Caki2 (cell line): ENCODE data around the gene NRAS. TPM values are rescaled to one million over a fixed set of nuclear protein-coding genes. Genes with fewer than 3 reads are reported as not detected.
"Not testable (repeated sequence)": the region's sequence is repeated elsewhere in the genome, so short reads cannot be mapped to it uniquely, and the experiment has no call there.

Source experiments
- DNase-seq: peaks from one replicate; pipeline ENCODE4 v3.0.0-alpha.2; 2015; ENCODE audit warnings: low read depth
- in situ Hi-C: cut with HindIII; loops from 2 replicates; pipeline ENCODE4 v1.10.0; 2016; ENCODE audit warnings: low sequenced_read_pairs, low pct_unique_long_range_greater_than_20kb, mixed read lengths
- total RNA-seq: library from RNA; depleted of rRNA; stranded (reverse); fragments of >200 nt; shearing (Covaris generic); gene quantifications from 2 replicates; pipeline ENCODE4 v1.2.3, GENCODE V29; 2014; ENCODE audit warnings: low replicate concordance; rRNA removed

The NRAS gene
- 55.8 and 56.0 TPM in 2 replicates for total RNA-seq

DNA sequence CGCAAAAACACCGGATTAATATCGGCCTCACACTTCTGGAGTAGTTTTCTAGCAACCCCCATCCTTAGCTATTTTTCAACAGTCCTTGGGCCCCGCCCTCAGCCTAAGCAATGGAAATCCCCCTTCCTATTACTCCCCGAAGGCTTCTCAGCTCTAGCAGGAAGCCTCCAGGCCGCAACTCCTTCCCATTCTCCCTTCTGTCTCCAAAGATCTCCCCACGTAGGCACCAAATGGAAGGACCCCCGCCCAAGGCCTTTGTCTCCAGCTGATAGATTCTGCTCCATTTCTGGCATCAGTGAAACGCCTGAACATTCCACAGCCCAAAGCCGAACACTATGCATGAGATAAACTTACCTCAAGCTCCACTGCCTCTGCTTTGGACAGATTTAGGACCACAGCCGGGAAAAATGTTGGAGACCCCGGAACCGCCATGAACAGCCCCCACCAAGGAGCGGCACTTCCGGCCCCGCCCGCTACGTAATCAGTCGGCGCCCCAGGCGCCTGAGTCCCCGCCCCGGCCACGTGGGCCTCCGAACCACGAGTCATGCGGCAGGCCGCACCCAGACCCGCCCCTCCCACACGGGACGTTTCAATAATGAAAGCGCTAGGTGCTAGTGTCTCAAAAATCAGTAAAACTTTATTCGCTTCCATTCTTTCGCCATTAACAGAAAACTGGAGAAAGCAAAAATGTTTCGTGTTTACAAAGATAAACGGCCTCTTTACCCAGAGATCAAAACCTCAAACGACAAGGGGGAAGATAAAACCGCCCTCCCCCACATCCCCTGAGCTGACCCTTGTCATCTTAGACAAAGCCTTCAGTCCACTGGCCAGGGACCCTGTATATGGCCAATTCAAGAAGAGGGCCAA, at the start of gene NRAS:
Gene NRAS (minus strand): TSS at position 468 of the 867 bp plus-strand sequence. CDS start 611 bp downstream, outside the sequence.
- in situ Hi-C loops: no loop called here
- peak; percentile 76 for DNase-seq

DNA sequence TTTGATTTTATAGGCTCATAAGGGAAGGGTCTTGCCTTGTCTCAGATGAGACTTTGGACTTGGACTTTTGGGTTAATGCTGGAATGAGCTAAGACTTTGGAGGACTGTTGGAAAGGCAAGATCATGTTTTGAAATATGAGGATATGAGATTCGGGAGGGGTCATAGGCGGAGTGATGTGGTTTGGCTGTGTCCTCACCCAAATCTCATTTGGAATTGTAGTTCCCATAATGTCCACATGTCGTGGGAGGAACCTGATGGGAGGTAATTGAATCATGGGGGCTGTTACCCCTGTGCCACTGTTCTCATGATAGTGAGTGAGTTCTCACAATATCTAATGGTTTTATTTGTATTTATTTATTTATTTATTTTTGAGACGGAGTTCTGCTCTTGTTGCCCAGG, 48.1 kb upstream of the NRAS start:
- in situ Hi-C loops: no loop called here
- DNase-seq: no peak

DNA sequence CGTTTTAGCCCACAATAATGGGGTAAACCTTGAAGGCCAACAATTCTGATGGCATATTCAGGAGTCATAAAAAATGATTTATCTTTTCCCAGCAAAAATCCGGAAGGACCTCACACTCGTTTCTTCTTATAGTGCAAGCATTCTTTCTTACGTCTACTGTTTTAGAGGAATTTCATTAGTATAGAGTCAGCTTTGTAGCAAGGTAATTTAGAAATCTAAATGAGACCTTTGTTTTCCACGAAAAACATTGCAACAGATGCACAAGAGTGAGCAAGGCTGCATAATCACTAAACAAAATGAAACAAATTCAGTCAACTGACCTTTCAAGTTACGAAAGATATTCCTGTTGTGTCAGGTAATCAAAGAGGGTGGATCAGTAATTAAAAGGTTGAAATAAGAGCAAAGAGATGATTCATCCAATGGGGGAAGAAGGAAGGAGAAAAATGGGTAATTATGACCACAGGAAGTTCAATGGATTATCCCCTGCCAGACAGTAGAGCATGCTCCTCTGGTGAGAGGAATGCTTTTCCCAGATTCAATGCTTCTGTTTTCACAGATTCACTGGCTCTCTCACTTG, 41.8 kb upstream of the NRAS start:
- in situ Hi-C loops: no loop called here
- DNase-seq: no peak

DNA sequence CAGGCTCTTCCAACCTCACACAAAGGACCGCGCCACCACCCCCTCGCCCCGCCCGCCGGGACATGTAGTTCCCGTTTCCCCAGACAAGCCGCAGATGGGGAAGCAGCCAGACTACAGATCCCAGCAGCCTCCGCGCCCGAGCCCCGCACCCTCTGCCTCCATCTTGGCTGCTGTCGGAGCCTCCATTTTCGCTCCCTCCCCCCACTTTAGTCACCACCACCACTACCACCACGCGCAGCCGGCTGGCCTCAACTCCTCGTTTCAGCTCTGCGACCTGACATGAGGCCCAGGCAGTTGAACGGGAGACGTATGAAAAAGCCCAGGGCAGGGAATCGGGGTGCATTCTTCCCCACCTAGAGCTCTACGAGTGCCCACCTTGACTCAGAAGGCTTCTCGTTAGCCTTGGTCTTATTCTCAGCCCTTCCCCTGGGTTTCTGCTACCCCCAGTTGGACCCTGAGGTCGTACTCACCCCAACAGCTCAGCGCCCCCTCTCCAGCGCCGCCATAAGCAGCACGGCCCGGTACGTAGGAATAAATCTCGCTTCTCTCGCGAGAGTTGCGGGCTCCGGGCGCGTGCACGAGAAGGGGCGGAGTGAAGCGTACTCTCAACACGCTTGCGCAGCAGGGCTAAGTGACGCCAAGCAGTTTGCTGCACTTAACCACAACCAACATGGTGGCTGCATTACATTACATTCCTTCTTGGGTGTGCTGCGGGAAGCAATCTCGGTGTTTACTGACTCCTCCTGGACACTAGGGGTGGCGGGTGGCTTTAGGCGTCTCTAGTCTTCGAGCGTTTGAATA, 41.1 kb upstream of the NRAS start, which contains the start of gene CSDE1:
Gene CSDE1 (minus strand): TSS at position 530 of the 801 bp plus-strand sequence. CDS start 18,094 bp downstream, outside the sequence.
- in situ Hi-C loops: no loop called here
- DNase-seq: peak; percentile 90

DNA sequence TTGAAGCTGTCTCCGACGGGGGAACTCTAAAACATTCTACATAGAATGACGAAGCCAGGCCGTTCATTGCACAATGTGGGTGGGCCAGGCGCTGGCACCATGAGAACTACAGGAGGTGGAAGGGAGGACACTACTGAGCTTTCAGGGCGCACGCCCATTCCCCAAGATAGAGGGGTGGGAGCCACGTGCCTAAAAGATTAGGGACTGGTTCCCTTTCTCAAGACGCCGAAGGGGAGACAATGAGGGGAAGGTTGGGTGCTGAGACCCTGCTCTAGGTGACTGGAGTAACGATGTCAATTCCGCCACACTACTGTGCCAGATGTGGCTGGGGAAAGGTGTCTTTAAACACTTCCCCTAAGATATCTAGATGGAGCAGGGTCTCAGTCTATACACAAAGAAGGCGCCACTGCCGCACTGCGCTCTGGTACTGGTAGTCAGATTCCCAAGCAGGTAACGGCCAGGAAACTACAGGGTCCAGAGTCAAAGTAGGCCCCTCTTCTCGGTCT, 40.4 kb upstream of the NRAS start:
- DNase-seq: no peak
- in situ Hi-C loops: no loop called here

DNA sequence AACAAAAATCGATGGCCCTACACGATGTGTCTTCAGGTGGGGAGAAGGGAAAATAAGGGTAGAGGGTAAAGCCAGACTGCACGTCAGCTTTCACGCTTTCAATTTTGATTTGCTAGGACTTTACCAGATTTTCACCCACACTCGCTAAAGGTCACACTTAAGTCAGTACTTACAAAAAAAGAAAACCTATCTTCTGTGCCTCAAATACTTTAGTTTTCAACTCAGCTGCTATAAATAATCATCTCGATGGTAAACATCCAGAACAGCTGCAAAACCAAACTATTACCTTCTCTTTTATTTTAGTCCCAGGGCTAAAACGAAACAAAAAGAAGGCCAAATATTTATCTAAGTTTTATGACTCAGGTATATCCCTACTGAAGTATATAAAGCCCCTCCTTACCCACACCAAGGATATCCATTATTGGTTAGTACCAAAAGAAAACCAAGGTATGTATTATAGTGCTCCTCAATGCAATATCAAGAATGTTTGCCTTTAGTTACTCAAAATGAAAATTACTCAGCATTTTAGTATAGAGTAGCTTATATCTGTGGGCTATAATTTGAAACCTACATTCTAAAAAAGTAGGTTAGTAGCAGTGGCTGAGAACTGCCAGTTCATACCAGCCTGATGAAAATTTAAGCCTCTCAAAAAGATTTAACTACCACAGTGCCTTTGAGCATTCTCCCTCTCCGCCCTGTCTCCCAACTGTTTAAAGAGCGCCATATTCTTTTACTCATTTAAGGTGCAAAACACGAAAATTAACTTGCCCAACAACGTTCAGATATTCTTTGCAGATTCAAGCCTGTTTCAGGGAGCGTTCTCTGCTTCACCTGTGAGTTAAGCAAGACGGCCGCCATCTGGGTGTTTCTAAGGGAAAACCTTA, 39.7 kb upstream of the NRAS start:
- no peak for DNase-seq
- in situ Hi-C loops: no loop called here

DNA sequence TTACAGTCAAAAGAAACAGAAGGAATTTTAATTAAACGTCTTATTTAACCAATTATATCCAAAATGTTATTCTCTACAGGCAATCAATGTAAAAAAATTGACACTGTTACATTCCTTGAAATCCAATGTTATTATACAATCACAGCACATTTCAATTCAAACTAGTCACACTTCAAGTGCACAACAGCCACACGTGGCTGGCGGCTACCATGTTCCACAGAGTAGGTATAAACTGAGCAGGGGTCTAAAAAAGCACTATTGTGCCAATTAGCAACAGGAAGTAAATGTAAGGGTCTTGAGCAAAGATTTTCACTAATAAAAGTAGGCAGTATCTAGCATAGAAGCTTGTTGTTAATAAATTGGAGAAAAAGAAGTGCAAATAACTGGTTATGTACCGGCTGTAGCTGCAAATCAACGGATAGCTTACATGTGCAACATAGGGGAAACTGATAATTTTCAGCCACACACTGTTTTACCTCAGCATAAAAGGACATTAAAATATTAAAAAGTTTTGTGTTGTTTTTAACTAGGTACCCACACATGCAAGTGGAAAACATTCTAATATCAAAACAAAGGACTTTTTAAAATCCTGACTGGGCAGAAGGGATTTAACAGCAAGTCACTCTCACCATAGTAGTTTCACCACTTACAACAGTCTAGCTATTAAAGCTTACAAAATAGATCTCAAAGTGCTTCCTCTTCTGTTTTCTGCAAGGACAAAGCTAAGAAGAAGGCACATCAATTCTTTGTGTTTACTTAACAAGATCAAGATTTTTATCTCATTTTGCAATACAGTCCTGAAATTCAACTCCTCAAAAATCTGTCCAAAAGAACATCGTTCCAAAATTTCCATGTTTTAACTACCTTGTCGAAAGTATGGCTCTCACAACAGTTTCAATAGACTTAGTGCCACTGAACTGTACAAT, 38.7 kb upstream of the NRAS start:
- DNase-seq: no peak
- in situ Hi-C loops: no loop called here

DNA sequence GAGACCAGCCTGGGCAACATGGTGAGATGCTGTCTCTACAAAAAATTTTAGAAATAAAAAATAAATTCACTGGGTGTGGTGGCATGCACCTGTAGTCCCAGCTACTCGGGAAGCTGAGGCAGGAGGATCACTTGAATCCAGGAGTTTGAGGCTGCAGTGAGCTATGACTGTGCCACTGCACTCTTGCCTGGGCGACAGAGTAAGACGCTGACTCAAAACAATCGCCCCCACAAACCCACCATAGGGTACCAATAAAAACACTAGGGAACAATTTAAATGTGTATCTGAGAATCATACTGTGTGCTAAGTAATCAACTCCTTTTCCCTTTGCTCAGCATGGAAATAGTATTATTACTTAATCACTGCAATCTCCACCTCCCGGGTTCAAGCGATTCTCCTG, 37.1 kb upstream of the NRAS start:
- DNase-seq, in situ Hi-C loops: not testable (repeated sequence)

DNA sequence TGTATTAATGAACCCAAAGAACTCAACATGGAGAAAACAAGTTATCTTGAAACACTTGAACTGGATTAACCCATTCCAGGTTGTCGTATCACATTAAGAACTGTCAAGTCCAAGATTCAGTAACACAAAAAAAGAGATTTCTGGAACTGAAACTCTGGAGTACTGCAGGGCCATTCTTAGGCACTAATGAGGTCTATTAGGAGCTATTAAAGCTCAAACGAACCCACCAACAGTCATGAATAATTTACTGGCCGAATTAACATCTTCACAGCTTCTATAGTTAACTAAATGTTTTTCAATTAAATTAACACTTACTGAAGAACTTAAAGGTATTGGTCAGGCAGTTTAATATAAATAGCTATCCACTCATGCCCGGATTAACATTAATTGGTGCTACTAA, 36.6 kb upstream of the NRAS start:
- DNase-seq: no peak
- in situ Hi-C loops: no loop called here

DNA sequence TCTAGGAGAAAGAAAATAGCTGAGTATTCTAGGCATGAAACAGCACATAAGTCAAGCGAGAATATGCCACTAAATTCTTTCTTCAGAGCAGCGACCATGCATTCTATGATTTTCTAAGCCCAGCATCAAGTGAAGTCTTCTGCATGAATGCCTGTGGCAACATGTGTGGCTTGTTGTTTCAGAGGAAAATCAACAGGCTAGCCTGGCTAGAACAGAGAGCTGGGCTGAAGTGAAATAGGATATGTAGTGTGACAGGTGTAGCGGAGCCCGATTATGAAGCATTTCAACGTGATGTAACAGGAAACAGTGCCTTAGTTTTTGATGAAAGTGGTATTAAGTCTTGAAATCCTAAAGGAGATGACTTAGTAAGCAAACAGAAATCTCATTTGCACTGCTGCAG, 34.2 kb upstream of the NRAS start:
- in situ Hi-C loops: no loop called here
- no peak for DNase-seq

DNA sequence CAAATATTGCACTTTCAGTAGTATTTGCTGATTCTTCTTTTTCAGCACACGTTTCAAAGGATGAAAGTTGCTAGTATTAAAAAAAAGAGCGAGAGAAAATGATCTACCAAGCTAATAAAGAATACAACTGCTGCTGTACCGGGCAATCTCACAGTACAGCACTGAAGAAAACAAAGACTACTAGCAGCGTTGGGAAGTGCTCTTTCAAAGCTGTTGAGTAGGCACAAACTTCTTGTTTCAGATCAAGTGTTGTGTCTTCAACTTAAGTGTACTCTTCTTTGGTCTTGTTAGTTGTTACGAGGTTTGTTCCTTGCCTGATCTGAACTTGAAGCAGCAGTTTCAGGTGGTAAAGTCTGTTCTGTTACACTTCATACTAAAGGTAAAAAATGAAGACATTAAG, 33.3 kb upstream of the NRAS start:
- in situ Hi-C loops: no loop called here
- DNase-seq: no peak

DNA sequence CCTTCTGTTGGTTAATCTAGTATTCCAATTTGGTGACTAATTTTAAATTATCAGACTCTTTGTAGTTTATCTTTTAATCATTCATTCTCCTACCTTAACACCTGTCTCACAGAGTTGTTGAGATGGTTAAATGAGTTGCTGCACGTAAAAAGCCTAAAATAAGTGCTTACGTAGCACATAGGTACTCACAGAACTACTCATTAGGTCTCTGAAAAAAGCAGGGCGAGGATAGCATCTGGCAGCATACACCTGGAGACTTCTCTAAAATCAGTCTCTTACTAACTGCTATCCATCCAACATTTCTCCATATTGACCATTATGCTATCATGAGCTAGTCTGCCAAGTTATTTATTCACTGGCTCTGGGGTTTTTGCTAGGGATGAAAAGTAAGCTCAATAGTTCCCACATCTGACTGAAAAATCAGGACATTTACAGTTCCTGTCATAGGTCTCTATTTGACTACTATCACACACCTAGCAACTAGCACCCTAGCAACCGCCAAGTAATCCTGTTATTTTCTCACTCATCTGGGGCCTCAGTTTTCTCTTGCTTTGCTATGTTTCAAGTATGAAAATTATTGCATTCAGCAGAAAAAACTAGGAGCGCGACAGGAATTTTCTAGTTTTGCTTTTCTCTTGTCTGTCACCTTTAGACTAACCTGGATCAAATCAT, 30.0 kb upstream of the NRAS start:
- in situ Hi-C loops: no loop called here
- no peak for DNase-seq

DNA sequence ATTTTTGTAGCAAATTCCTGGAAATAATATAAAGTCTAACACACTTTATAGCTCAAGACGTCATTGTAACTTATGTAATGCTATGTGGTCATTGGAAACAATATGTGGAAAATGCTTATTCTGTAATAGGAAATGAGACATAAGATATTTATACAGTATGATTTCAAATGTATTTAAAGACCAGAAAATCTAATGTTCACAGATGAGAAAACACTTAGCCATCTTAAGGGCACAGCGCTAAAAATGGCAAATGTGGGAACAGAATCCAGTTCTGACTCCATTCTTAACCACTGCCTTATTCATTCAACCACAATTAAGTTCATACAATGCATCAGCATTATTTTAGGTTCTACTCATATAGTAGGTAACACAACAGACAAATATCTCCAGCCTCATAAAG, 28.7 kb upstream of the NRAS start:
- in situ Hi-C loops: no loop called here
- DNase-seq: no peak

DNA sequence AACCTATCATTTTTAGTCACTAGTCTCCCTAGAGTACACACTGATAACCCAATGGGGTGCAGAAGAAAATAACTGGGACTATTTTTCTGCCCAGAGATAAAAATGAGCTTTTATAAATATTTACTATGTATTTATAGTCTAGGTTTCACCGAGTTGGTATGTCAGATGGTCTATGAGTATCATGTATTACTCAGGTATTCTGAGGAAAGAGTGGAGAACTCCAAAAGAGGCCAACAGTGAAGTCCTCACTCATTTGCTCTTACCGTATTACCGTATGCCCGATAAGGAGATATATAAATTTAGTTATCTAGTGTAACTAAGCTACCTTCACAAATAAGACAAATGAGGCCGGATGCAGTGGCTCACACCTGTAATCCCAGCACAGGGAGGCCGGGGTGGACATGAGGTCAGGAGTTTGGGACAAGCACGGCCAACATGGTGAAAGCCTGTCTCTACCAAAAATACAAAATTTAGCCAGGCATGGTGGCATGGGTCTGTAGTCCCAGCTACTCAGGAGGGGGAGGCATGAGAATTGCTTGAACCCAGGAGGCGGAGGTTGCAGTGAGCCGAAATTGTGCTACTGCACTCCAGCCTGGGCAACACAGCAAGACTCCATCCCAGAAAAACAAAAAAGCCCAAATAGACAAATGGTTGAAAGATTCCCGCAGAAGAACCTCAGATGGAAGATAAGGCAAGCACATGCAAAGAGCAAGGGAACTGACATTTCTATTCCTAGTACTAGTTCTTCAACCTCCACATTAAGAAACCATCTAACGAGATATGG, 25.6 kb upstream of the NRAS start:
- in situ Hi-C loops: no loop called here
- DNase-seq: no peak

DNA sequence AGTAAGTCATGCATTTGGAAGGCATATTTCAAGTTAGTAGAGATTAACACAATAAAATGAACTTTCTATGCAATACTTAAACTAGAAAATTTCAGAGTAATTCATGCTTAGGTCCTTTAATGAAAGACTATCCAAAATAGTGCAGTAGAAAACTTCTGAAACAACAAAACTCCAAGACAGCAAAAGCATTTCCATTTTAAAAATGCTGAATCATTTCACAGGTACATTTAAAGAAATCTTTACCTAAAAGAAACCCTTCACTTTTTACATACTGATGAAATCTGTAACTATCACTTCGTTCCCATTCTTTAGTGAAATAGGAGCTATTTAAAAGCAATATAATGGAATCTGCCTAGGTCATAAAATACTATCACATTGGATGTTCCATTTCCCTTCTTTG, 23.8 kb upstream of the NRAS start:
- DNase-seq: no peak
- in situ Hi-C loops: no loop called here
